Parathyroid adenoma (tissue), 2 donors: ENCODE results near the gene ACTN2.
A peak's percentile ranks its signal among the peaks of the same experiment; 100 is the strongest.

ENCODE experiments used
- H2AFZ ChIP-seq: fragments of 300-600 bp; sonication (generic); one replicate; pipeline ENCODE4 v1.7.0; 2017; ENCODE audit warnings: antibody characterized with exemption, mild to moderate bottlenecking
- H3K27ac ChIP-seq: fragments of 300-600 bp; sonication (generic); one replicate; pipeline ENCODE4 v1.7.0; 2017
- H3K27me3 ChIP-seq: fragments of 300-600 bp; sonication (generic); one replicate; pipeline ENCODE4 v1.7.0; 2017; ENCODE audit warnings: low read length; ENCODE audit not compliant: control insufficient read depth, insufficient read depth
- H3K36me3 ChIP-seq: fragments of 300-600 bp; sonication (generic); one replicate; pipeline ENCODE4 v1.7.0; 2017; ENCODE audit warnings: low read length; ENCODE audit not compliant: control insufficient read depth, insufficient read depth
- H3K4me1 ChIP-seq: fragments of 300-600 bp; sonication (generic); one replicate; pipeline ENCODE4 v1.7.0; 2017; ENCODE audit warnings: control low read depth
- H3K4me2 ChIP-seq: fragments of 300-600 bp; sonication (generic); one replicate; pipeline ENCODE4 v1.7.0; 2017; ENCODE audit warnings: low read length
- H3K4me3 ChIP-seq: fragments of 300-600 bp; sonication (generic); one replicate; pipeline ENCODE4 v1.7.0; 2017; ENCODE audit warnings: low read depth, low read length
- H3K79me2 ChIP-seq: fragments of 300-600 bp; sonication (generic); one replicate; pipeline ENCODE4 v1.7.0; 2017; ENCODE audit warnings: control low read depth
- H3K9ac ChIP-seq: fragments of 300-600 bp; sonication (generic); one replicate; pipeline ENCODE4 v1.7.0; 2017; ENCODE audit warnings: mild to moderate bottlenecking
- H3K9me3 ChIP-seq: fragments of 300-600 bp; sonication (generic); one replicate; pipeline ENCODE4 v1.7.0; 2017; ENCODE audit warnings: low read length; ENCODE audit not compliant: control insufficient read depth
- CTCF ChIP-seq: fragments of 300-600 bp; sonication (generic); IDR thresholded peaks from one replicate; pipeline ENCODE4 v1.7.0; 2017; ENCODE audit warnings: antibody characterized with exemption, mild to moderate bottlenecking
- donor health status: primary hyperparathyroidism.

The ACTN2 gene

GRCh38 chr1:236795757-236796667, 109.7 kb downstream of the ACTN2 start:
- no peaks in the 10 kb centered on the region for H3K4me1 ChIP-seq

DNA sequence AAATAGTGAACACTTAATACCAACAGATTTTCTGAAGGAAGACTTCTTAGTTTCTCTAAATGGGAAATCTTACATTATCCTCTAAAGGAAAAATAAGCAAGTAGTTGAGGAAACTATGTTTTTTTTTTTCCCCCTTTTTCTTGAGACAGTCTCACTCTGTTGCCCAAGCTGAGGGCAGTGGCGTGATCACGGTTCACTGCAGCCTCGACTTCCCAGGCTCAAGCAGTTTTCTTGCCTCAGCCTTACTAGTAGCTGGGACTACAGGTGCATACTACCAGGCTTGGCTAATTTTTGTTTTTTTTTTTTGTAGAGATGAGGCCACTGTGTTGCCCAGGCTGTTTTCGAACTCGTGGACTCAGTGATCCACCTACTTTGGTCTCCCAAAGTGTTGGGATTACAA, 112.7 kb downstream of the ACTN2 start:
- H3K36me3 ChIP-seq: no peaks in the 10 kb centered on the region
- H3K9me3 ChIP-seq: no peaks in the 10 kb centered on the region
- H3K27me3 ChIP-seq: no peaks in the 10 kb centered on the region
- no peak overlapping the region for H3K4me3 ChIP-seq
- no peak overlapping the region for H3K9ac ChIP-seq
- H3K4me2 ChIP-seq: peak overlapping the region; percentile 18
- peaks cover 26% of the 10 kb centered on the region for H3K79me2 ChIP-seq
- TF ChIP-seq CTCF: no peak
- H3K27ac ChIP-seq: no peak overlapping the region
- no peak overlapping the region for H2AFZ ChIP-seq
- H3K4me1 ChIP-seq: no peaks in the 10 kb centered on the region

More at GRCh38 chr1:236795757-236796667, 109.7 kb downstream of the ACTN2 start:
- no peaks in the 10 kb centered on the region for H3K9me3 ChIP-seq
- no peak for TF ChIP-seq CTCF
- H3K27me3 ChIP-seq: no peaks in the 10 kb centered on the region
- peaks cover 13% of the 10 kb centered on the region for H3K79me2 ChIP-seq
- peak overlapping the region; percentile 94 for H2AFZ ChIP-seq
- peak overlapping the region; percentile 53 for H3K9ac ChIP-seq
- H3K36me3 ChIP-seq: no peaks in the 10 kb centered on the region
- H3K27ac ChIP-seq: peak overlapping the region; percentile 86
- peak overlapping the region; percentile 84 for H3K4me3 ChIP-seq
- peak overlapping the region; percentile 77 for H3K4me2 ChIP-seq

DNA sequence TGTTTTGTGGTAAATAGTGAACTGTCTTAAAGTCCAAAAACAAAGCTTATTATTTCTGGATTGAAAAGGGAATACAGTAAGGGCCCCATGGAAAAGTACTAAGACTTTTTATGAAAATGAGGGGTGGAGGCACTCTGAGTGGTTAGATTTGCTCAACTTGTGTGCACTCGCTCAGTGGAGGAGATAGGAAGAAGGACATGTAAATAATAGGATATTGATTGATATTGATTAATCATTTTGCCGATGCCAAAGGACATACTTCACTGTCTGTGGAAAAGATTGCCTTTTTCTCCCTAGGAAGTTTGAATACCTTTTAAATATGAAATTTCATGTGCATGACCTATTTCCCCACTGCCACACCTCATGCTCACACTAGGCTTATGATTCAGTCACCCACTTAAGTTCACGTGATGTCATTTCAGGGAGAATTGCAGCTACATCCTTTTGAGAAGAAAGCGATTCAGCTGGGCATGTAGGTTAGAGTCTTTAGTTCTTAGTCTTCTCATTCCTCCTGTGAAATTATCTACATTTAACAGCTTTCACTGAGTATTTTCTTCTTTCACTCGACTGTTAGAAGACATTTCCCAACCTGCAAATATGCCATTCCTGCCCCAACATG, 113.8 kb downstream of the ACTN2 start:
- Histone ChIP-seq H3K9me3 (no peaks in the 10 kb centered on the region), H3K9ac (no peak overlapping the region), H2AFZ (no peak overlapping the region), H3K4me3 (no peak overlapping the region), H3K36me3 (no peaks in the 10 kb centered on the region), H3K27me3 (no peaks in the 10 kb centered on the region), H3K4me2 (no peak overlapping the region), H3K27ac (no peak overlapping the region), H3K4me1 (no peaks in the 10 kb centered on the region), H3K79me2 (peaks cover 26% of the 10 kb centered on the region)
- no peak for TF ChIP-seq CTCF

- H3K27me3 ChIP-seq: no peaks in the 10 kb centered on the region
- no peak overlapping the region for H3K4me2 ChIP-seq
- no peaks in the 10 kb centered on the region for H3K4me1 ChIP-seq
- no peaks in the 10 kb centered on the region for H3K9me3 ChIP-seq
- no peak overlapping the region for H2AFZ ChIP-seq
- H3K4me3 ChIP-seq: no peak overlapping the region
- no peak overlapping the region for H3K27ac ChIP-seq
- peaks cover 26% of the 10 kb centered on the region for H3K79me2 ChIP-seq
- no peak overlapping the region for H3K9ac ChIP-seq
- no peak for TF ChIP-seq CTCF
- no peaks in the 10 kb centered on the region for H3K36me3 ChIP-seq
Measured at GRCh38 chr1:236800623-236801022, 114.3 kb downstream of the ACTN2 start.
